Esophagus muscularis mucosa (tissue), 4 donors: ENCODE measurements around the gene PGAP3.

Experiments used
- CTCF ChIP-seq, 3 experiments: fragments of 200-600 bp in 2 of 3; fragments of 450-650 bp in 1 of 3; sonication (generic) in 2 of 3; IDR thresholded peaks; one replicate each; pipeline ENCODE4 v1.5.1; 2017 to 2019; ENCODE audit warnings: antibody characterized with exemption in 3 of 3, mild to moderate bottlenecking in 2 of 3, moderate library complexity in 1 of 3
- EP300 ChIP-seq: sonication (generic); formaldehyde crosslinking; IDR thresholded peaks from one replicate; pipeline ENCODE4 v1.6.1; 2017; ENCODE audit warnings: antibody characterized with exemption
- POLR2A ChIP-seq: fragments of 450-650 bp; IDR thresholded peaks from one replicate; pipeline ENCODE4 v1.6.1; 2017; ENCODE audit warnings: antibody characterized with exemption, moderate library complexity, mild to moderate bottlenecking, low read depth
- POLR2AphosphoS5 ChIP-seq, 2 donors: sonication (generic); formaldehyde crosslinking; IDR thresholded peaks; one replicate each; pipeline ENCODE4 v1.6.1; 2017; ENCODE audit warnings: antibody characterized with exemption in 2 of 2

GRCh38 chr17:39714234-39714633 is 26.4 kb upstream of the PGAP3 start:
- TF ChIP-seq CTCF (IDR thresholded peaks at IDR 0.05) = no peak
- no peak for TF ChIP-seq EP300
- no peak for TF ChIP-seq POLR2A
- TF ChIP-seq POLR2AphosphoS5 (IDR thresholded peaks at IDR 0.05) = no peak
